ENCODE measurements around the gene IFITM1.

The IFITM1 gene

GRCh38 chr11:282630-283360 lies 31.0 kb upstream of the IFITM1 start:
- no peak for DNase-seq

GRCh38 chr11:283405-284104 lies 30.3 kb upstream of the IFITM1 start:
- no peak for DNase-seq

GRCh38 chr11:284105-285020 lies 29.5 kb upstream of the IFITM1 start:
- DNase-seq = no peak

- DNase-seq = no peak
These were observed 28.6 kb upstream of the IFITM1 start for GRCh38 chr11:285021-285893.

- no peak for DNase-seq
These were observed 28.0 kb upstream of the IFITM1 start for GRCh38 chr11:285894-286220.

- peak; percentile 66 for DNase-seq
These were observed 26.6 kb upstream of the IFITM1 start for GRCh38 chr11:286977-287820.

GRCh38 chr11:287821-288477 lies 25.9 kb upstream of the IFITM1 start:
- DNase-seq = peak; percentile 57

- peak; percentile 51 for DNase-seq
These were observed 25.1 kb upstream of the IFITM1 start, which contains the start of gene PGGHG for GRCh38 chr11:288478-289397. Gene PGGHG, plus strand, starts transcription at chr11:289126. Its CDS starts 691 bp downstream, at chr11:289817.

- DNase-seq = no peak
These were observed 24.5 kb upstream of the IFITM1 start for GRCh38 chr11:289398-289711.

- DNase-seq = no peak
These were observed 23.9 kb upstream of the IFITM1 start for GRCh38 chr11:289712-290620.

- DNase-seq = no peak
These were observed 23.1 kb upstream of the IFITM1 start for GRCh38 chr11:290621-291231.

- no peak for DNase-seq
These were observed 22.3 kb upstream of the IFITM1 start for GRCh38 chr11:291281-292210.

GRCh38 chr11:292211-293121 lies 21.4 kb upstream of the IFITM1 start:
- no peak for DNase-seq

GRCh38 chr11:293271-293851 lies 20.5 kb upstream of the IFITM1 start:
- no peak for DNase-seq

GRCh38 chr11:293852-294661 lies 19.8 kb upstream of the IFITM1 start:
- no peak for DNase-seq

Data from stimulated activated naive CD4-positive, alpha-beta T cell treated with Interleukin-2 at 50 U/mL for 16 hours (primary cell).